ENCODE measurements around the gene ADCY3.
A peak's percentile ranks its signal among the peaks of the same experiment; 100 is the strongest.
"Not testable (repeated sequence)": the region's sequence is repeated elsewhere in the genome, so short reads cannot be mapped to it uniquely, and the experiment has no call there.

The ADCY3 gene

DNA sequence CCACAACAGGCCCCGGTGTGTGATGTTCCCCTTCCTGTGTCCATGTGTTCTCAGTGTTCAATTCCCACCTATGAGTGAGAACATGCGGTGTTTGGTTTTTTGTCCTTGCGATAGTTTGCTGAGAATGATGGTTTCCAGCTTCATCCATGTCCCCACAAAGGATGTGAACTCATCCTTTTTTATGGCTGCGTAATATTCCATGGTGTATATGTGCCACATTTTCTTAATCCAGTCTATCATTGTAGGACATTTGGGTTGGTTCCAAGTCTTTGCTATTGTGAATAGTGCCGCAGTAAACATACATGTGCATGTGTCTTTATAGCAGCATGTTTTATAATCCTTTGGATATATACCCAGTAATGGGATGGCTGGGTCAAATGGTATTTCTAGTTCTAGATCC, 119.5 kb downstream of the ADCY3 start:
- DNase-seq = not testable (repeated sequence)

DNA sequence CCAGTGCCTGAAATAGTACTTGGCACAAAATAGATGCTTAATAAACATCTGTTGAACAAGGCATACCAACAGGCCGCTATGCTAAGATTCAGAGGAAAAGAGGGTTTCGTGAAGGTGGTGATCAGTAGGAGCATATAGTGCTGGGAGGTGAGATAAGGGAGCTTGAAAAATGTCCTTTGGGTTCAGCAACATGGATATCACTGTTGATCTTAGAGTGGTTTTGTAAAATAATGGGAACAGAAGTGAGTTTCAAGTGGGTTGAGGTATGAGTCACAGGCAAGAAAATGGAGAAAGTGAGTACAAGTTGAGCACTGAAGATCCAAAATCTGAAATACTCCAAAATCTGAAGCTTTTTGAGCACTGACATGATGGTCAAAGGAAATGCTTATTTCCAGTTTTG, 122.4 kb downstream of the ADCY3 start:
- no peak for DNase-seq

DNA sequence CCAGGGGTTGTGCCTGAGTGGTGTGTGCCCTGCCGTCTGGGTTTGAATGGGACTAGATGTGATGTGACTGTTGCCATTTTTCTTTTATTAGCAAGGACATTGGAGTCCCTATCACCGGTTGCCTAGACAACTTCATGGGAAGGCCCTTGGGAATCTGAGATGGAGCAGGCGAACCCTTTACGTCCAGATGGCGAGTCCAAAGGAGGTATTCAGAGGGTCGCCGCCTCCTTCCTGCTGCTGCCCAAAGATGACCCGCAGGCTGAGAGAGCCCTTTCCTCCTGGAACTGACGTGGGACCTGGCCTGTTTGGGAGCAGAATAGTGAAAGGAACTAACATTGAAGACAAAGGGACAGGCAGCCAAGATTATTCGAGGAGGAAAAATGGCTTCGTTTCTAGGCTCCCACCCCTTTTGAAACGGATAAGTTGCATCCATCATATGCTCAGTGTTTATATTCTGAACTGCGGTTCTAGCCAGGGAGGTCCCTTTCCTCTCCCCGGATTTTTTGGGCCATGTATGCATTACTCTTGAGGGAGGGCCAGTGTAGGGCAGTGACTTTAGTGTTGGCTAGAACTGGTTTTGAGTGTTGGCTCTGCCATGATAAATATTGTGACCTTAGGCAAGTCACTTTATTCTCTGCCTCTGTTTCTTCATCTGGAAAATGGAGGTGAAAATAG, 126.1 kb downstream of the ADCY3 start:
- DNase-seq = no peak

DNA sequence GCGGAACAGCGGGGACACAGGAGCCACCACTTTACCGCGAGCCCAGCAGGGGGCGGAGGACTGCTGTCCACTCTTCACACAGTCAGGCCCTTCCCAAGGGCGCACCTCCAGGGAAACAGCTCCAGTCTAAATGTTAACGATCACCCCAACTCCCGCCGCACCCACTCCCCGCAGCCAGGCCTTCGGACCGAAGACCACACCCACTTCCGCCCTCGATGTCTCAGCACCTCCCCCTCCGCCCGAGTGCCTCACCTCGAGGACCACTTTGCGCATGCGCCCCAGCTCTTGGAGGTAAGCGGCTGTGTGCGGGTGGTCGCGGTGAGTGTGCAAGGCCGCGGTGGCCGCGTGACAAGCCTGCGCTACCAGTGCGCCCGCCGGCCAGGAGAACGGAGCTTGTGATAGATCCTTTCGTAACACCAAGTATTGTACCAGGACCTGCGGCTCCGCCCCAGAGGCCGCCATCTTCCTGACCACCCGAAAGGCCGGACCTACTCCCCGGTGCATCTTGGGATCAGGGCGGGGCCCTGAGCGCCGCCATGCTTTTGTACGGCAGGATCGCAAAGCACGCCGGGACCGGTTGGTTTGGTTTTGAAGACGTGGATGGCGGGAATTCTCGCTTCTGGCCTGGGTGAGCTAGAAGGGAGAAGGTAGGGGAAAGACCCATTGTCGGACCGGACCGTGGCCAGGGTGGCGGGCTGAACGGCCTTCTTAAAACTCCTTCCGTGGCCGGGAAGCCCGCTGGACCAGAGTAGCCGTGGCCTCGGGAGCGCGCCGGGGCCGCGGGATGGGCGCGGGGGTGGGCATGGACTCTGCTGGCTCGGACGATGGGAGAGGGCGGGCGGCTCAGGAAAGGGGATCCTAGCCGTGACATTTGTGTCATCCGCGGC, 126.9 kb downstream of the ADCY3 start, which contains the start of the genes CENPO and PTRHD1:
Gene CENPO (plus strand): TSS at position 552 of the 887 bp plus-strand sequence. CDS start 495 bp downstream, outside the sequence.
Gene PTRHD1 (minus strand): TSS at position 518 of the 887 bp plus-strand sequence. CDS start 14 bp downstream, at position 504.
- DNase-seq = peak; percentile 95

DNA sequence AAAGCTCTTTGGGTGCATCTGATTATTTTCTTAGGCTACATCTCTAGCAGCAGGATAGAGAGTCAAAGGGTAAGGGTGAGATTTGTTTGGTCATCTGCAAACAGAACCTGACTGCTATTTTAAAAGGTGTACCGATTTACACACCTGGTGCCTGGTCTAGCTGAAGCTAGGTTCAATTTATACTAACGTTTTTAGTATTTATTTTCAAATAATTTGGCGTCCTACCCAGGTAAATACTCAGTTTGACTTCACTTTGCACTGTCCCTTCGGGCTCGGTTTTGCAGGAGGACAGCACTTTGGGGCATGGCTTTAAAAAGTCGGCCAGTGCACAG, 127.5 kb downstream of the ADCY3 start:
- no peak for DNase-seq

DNA sequence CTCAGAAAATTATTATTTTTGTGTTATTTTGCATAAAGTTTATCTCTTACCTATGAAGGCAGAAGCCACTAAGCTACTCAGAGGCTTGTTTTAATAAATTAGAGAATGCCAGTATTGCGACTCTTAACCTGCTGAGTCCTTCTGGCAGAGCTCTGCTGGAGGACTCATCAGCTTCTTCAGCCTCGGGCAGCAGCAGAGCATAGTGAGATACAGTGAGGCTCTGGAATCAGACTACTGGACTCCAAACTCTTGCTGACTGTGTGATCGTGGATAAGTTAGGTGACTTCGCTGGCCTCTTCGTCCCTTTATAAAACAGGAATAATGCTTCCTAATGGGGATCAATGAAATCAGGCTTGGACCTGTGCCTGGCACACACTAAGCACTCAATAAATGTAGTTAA, 128.6 kb downstream of the ADCY3 start:
- DNase-seq = no peak

DNA sequence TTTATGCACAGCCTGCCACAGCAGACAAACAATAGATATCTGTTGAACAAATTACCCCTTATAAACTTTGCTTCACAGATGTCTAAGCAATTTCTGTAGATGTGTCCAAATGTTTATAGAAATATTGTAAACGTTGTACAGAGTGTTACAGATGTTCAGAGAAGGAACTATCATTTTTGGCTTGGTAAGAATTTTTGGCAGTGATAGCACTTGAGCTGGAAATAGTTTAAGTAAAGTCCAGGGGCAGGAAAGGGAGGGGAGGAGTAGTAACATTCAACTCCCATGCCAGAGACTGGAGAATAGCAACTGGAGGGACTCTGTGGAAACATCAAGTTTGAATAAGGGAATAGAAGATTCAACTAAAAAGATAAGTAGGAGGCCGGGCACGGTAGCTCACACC, 131.2 kb downstream of the ADCY3 start:
- DNase-seq = no peak

DNA sequence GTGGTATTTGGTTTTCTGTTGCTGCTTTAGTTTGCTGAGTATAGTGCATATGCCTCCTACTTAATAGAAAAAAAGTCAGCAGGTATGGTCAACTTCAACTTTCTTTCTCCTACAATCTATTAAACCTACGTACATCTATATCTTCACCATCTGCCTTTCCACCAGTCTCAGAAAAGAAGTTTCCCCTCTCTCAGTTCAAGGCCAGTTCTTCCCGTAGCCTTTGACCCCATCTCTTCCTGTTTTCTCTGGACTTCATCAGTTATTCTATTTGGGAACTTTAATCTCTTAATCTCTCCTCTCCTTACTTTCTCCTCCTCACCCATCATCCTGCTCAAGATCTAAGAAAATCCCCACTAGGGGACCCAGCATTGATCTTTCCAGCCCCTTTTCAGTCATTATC, 132.5 kb downstream of the ADCY3 start:
- DNase-seq = no peak

DNA sequence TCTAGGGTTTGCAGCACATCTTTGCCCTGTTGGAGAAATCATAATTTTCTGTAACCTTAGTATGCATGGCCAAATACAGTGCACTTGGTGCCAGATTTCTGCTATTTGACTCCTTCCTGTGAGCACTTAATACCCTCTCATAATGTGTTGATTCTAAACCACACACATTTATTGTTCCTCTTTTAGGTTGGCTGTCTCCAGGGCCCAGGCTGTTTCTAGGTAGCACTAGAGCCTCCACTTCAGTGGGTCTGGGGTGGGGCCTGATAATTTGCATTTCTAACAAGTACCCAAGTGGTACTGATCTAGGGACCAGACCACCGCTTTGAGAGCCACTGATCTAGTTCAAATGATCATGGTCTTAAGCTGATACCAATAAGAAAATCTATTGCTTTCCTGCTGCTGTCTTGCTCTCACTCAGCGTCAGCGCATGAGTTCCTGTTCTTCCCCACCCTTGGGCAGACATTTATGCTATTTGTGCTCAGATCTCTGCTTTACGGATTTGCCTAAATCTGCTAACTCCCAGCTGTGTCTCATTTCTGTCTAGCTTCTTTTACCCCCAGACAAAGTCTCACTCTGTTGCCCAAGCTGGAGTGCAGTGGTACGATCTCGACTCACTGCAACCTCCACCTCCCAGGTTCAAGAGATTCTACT, 134.2 kb downstream of the ADCY3 start:
- no peak for DNase-seq

DNA sequence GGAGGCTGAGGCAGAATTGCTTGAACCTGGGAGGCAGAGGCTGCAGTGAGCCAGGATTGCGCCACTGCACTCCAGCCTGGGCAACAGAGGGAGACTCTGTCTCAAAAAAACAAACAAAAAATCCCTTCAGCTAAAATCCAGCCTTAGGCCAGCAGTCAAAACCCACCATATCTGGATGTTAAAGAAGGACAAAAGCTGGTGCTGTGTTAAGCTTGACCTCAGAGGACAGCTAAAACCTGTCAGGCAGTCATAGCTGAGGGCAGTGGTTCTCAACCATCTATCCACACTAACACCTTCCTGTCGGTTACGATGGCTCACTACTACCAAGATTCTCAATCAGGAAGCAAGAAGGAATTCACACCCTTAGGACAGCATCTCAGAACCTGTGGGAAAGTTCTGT, 136.4 kb downstream of the ADCY3 start:
- no peak for DNase-seq

DNA sequence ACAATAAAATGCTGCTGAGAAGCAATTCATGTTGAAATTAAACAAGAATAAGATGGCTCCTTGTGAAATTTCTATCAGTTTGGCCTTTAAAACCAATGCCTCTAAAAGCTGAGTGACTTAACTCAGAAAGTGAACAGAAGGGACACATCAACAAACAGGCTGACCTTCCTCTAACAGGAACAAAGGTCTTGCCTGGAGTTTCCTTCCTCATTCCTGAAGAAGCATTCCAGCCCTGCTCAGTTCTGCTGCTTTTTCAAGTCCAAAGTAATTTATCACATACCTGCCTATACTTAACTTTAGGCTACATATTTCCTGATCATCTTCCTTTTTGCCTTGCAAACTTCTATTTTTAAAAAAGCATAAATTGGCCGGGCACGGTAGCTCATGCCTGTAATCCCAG, 140.9 kb downstream of the ADCY3 start:
- no peak for DNase-seq

DNA sequence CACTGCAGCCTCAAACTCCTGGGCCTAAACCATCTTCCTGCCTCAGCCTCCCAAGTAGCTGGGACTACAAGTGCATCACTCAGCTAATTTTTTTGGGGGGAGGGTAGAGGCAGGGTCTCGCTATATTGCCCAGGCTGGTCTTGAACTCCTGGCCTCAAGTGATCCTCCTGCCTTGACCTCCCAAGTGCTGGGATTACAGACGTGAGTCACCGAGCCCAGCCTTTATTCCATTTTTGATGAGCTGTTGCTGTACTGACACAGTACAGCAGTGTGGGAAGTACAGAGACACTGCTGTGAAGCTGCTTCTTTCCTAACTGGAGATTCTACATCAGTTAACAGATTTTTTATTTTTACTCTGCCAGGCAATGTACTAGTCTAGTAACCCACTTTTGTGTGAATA, 145.7 kb downstream of the ADCY3 start:
- DNase-seq = no peak

DNA sequence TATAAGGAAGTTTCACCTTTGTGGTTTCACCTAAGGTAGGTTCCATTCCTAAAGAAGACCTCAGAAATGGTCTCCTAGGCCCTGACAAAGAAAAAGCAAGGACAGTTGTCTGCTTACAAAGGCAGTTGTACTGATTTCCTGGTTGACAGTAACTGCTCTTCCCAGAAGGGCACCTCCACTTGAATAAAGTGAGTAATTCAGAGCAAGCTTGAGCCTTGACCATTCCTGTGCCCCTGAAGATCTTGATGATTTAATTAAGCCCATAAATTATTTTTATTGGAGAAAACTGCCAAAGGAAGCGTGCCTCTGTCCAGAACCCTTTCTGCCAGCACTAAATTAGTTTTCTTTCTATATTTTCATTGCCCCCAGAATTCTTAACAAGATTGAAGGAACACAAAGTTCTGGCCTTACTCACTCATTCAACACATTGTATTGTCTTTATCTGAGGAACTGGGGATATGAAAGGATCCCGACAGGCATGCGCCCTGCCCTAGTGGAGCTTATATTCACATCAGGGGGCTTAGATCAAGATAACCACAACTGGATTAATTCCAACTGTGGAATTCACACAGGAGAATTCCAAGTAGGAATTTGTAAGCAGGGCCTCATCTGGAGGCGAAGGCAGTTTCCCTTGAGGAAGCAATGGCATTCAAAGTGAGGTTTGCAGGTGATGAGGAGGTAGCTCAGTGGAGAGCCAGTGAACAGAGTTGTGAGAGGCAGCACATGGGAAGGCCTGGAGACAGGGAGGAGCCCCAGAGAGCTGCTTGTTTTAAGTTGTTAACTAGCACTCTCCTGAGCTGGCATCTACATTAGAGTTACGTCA, 148.1 kb downstream of the ADCY3 start:
- DNase-seq = no peak

DNA sequence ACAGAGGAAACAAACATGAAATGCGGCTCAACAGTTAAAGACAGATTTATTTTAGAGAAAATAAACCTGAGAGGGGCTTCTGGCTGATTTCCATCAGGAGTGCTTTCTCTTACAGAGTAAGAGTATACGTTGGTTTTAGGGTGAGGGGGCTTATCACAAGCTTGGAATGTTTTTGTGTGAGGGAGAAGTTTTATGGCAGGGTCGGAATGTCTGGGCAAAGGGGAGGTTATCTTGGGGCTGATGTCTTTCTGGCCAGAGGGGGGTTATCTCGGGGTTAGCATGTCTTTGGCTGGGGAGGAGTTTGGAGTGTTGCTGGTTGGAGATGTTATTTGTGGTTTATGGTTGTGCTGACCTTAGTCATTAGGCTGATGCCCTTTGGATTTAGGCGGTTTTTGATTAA, 149.0 kb downstream of the ADCY3 start:
- DNase-seq = no peak
